Cardiac muscle cell (in vitro differentiated cells and primary cell): ENCODE measurements around the gene NANOGP8. TPM values are rescaled to one million over a fixed set of nuclear protein-coding genes. Genes with fewer than 3 reads are reported as not detected.

Source experiments
- DNase-seq, 2 donors: peaks; one replicate each; pipeline versions ENCODE4 v3.0.0 to v3.0.0-alpha.2; 2010 to 2017; ENCODE audit warnings: low read depth in 1 of 2, low spot score in 1 of 2
- H3K27ac ChIP-seq: fragments of 200-600 bp; sonication (generic); 2 replicates; pipeline ENCODE4 v1.5.1; 2016
- H3K27me3 ChIP-seq: fragments of 200-600 bp; sonication (generic); 2 replicates; pipeline ENCODE4 v1.6.0; 2016; ENCODE audit warnings: control low read depth
- H3K36me3 ChIP-seq: fragments of 200-600 bp; sonication (generic); 2 replicates; pipeline ENCODE4 v1.5.1; 2016; ENCODE audit warnings: control low read depth
- H3K4me1 ChIP-seq: fragments of 200-600 bp; sonication (generic); 2 replicates; pipeline ENCODE4 v1.8.1; 2017; ENCODE audit warnings: low read depth, mild to moderate bottlenecking, mixed run types
- H3K4me3 ChIP-seq: fragments of 200-600 bp; sonication (generic); 2 replicates; pipeline ENCODE4 v1.5.1; 2016; ENCODE audit warnings: mild to moderate bottlenecking
- H3K9me3 ChIP-seq: fragments of 200-600 bp; sonication (generic); 2 replicates; pipeline ENCODE4 v1.5.1; 2017; ENCODE audit warnings: low read depth, mild to moderate bottlenecking, control low read depth
- CTCF ChIP-seq: IDR thresholded peaks from 2 replicates; pipeline ENCODE4 v1.5.1; 2012; ENCODE audit warnings: low read depth, mild to moderate bottlenecking, low read length
- polyA plus RNA-seq: library from polyadenylated mRNA; unstranded; fragments of >200 nt; fragmentation: Nextera tagmentation; extraction: Ambion mirVana; gene quantifications from 2 replicates; pipeline ENCODE4 v1.2.1, GENCODE V29; 2016
- total RNA-seq: library from RNA; depleted of rRNA; stranded (reverse); fragments of >200 nt; gene quantifications from 2 replicates; pipeline ENCODE4 v1.2.3, GENCODE V29; 2016

The NANOGP8 gene
- total and polyA plus RNA-seq, 2 experiments from 2014 or later: not detected

DNA sequence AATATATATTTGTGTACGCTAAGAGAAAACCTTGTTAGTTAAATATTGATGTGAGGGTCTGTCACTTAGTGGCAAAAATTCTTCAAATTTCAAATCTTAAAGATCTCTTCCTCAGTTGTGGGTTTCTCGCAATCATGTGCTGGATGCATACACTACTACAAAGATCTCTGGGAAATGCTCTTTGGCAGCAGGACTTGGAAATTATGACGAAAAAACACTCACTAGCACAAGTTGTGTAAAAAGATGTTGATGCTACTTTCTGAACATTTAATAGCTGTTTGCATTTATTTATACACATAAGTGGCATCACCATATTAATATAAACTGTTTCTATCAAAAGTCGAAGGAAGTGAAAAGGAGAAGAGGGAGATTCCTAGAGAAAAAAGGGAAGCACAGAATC, 10.8 kb upstream of the NANOGP8 start:
- Histone ChIP-seq H3K4me1 (no peaks in the 10 kb centered on the region), H3K27ac (no peak overlapping the region), H3K4me3 (no peak overlapping the region), H3K27me3 (no peaks in the 10 kb centered on the region), H3K36me3 (no peaks in the 10 kb centered on the region), H3K9me3 (no peaks in the 10 kb centered on the region)
- TF ChIP-seq CTCF: no peak
- DNase-seq: no peak

DNA sequence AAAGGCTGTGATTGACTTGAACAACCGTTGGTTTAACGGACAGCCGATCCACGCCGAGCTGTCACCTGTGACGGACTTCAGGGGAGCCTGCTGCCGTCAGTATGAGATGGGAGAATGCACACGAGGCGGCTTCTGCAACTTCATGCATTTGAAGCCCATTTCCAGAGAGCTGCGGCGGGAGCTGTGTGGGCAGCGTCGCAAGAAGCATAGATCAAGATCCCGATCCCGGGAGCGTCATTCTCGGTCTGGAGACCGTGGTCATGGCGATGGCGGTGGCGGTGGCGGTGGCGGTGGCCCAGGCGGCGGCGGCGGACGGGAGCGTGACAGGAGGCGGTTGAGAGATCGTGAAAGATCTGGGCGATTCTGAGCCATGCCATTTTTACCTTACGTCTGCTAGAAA, 7.8 kb upstream of the NANOGP8 start:
- no peak for DNase-seq
- Histone ChIP-seq H3K4me3 (no peak overlapping the region), H3K36me3 (no peaks in the 10 kb centered on the region), H3K9me3 (no peaks in the 10 kb centered on the region), H3K27me3 (no peaks in the 10 kb centered on the region), H3K4me1 (no peaks in the 10 kb centered on the region), H3K27ac (no peak overlapping the region)
- no peak for TF ChIP-seq CTCF

DNA sequence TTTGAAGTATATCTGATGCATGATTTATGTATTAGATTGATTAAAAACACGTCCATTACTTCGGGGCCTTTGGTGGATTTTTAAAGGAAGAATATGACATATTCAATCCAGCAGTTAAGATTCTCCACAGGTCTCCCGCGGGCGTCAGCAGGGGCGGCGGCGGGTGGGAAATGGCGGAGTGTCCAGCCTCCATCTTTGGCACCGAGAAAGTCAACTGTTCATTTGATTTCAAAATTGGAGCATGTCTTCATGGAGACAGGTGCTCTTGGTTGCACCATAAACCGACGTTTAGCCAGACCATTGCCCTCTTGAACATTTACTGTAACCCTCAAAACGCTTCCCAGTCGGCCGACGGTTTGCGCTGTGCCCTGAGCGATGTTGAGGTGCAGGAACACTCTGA, 7.2 kb upstream of the NANOGP8 start:
- H3K4me1 ChIP-seq: no peaks in the 10 kb centered on the region
- TF ChIP-seq CTCF: no peak
- H3K27me3 ChIP-seq: no peaks in the 10 kb centered on the region
- DNase-seq: no peak
- no peak overlapping the region for H3K4me3 ChIP-seq
- H3K27ac ChIP-seq: no peak overlapping the region
- no peaks in the 10 kb centered on the region for H3K36me3 ChIP-seq
- no peaks in the 10 kb centered on the region for H3K9me3 ChIP-seq

GRCh38 chr15:35090104-35090807, 5.2 kb upstream of the NANOGP8 start:
- Histone ChIP-seq H3K4me3 (no peak overlapping the region), H3K36me3 (no peaks in the 10 kb centered on the region), H3K9me3 (no peaks in the 10 kb centered on the region), H3K27me3 (no peaks in the 10 kb centered on the region), H3K27ac (no peak overlapping the region), H3K4me1 (no peaks in the 10 kb centered on the region)
- DNase-seq: no peak
- no peak for TF ChIP-seq CTCF

DNA sequence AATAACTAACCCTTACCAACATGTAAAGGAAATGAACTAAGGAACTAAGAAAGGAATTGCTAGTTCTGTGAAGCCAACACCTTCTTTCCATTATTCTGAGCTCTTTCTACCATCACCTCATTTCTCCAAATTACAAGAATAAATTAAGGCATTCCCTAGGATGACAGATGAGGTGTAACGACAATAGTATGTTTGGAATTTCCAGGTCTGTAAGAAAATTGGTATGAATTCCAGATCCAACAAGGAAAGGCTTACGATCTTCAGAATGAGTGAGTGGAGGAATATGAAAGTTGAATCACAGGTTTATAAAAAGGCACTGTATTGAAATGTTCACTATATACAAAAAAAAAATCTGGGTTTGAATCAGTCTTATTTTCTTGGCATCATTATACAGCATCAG, 4.5 kb upstream of the NANOGP8 start:
- H3K36me3 ChIP-seq: no peaks in the 10 kb centered on the region
- H3K4me1 ChIP-seq: no peaks in the 10 kb centered on the region
- no peak overlapping the region for H3K27ac ChIP-seq
- H3K9me3 ChIP-seq: no peaks in the 10 kb centered on the region
- no peak for DNase-seq
- no peak overlapping the region for H3K4me3 ChIP-seq
- no peak for TF ChIP-seq CTCF
- H3K27me3 ChIP-seq: no peaks in the 10 kb centered on the region
